SK-N-SH (cell line): ENCODE results near the gene PIAS2. TPM values are rescaled to one million over a fixed set of nuclear protein-coding genes. Genes with fewer than 3 reads are reported as not detected.

ENCODE experiments used
- CTCF ChIA-PET: fragments of 300-600, 350-600 bp; formaldehyde crosslinking; extraction: SDS; loops from one replicate; lab custom pipeline; 2021; lab: Yijun Ruan, JAX
- POLR2A ChIA-PET: fragments of 350-600 bp; sonication (Branson Sonifier 250); formaldehyde crosslinking; extraction: SDS; loops from one replicate; lab custom pipeline; 2020; ENCODE audit warnings: antibody characterized with exemption, inconsistent platforms; lab: Yijun Ruan, JAX
- DNase-seq: peaks from one replicate; pipeline ENCODE4 v3.0.0; 2012
- H2AFZ ChIP-seq: fragments of 200-600 bp; sonication (generic); 2 replicates; pipeline ENCODE4 v1.8.1; 2016; ENCODE audit warnings: antibody characterized with exemption, mild to moderate bottlenecking, low read depth
- H3F3A ChIP-seq: fragments of 200-600 bp; sonication (generic); replicated peaks from 2 replicates; pipeline ENCODE3; 2016; ENCODE audit warnings: antibody characterized with exemption, mild to moderate bottlenecking; ENCODE audit not compliant: insufficient read depth
- H3K27ac ChIP-seq, 2 experiments: fragments of 200-500 bp in 1 of 2; fragments of 200-600 bp in 1 of 2; sonication (Bioruptor generic) in 1 of 2; sonication (generic), shearing (Covaris generic) in 1 of 2; 2 replicates each; pipeline versions ENCODE4 v1.5.1 to v1.6.1; 2014 to 2016; ENCODE audit warnings: low read depth in 2 of 2, inconsistent platforms in 1 of 2, low read length in 1 of 2, mild to moderate bottlenecking in 1 of 2, mixed read lengths in 1 of 2
- H3K27me3 ChIP-seq: fragments of 200-600 bp; sonication (generic), shearing (Covaris generic); 2 replicates; pipeline ENCODE4 v1.6.1; 2016; ENCODE audit warnings: mixed run types; ENCODE audit not compliant: insufficient read depth
- H3K36me3 ChIP-seq, 2 experiments: fragments of 200-500 bp in 1 of 2; fragments of 200-600 bp in 1 of 2; sonication (Bioruptor generic) in 1 of 2; sonication (generic) in 1 of 2; replicated peaks in 1 of 2; 2 replicates each; pipeline versions ENCODE3 to v1.5.1; 2014 to 2016; ENCODE audit warnings: low read length in 1 of 2, mild to moderate bottlenecking in 1 of 2; ENCODE audit not compliant: insufficient read depth in 2 of 2, control insufficient read depth in 1 of 2
- H3K4me1 ChIP-seq, 2 experiments: fragments of 200-500 bp in 1 of 2; fragments of 200-600 bp in 1 of 2; sonication (Bioruptor generic) in 1 of 2; sonication (generic), shearing (Covaris generic) in 1 of 2; 2 replicates each; pipeline versions ENCODE4 v1.5.1 to v1.6.1; 2014 to 2016; ENCODE audit warnings: low read depth in 1 of 2, low read length in 1 of 2, mixed run types in 1 of 2; ENCODE audit not compliant: insufficient read depth in 2 of 2, control insufficient read depth in 1 of 2
- H3K4me2 ChIP-seq: fragments of 200-600 bp; sonication (generic), shearing (Covaris generic); 2 replicates; pipeline ENCODE4 v1.6.1; 2017; ENCODE audit warnings: mixed run types
- H3K4me3 ChIP-seq, 2 experiments: fragments of 200-500 bp in 1 of 2; fragments of 200-600 bp in 1 of 2; sonication (Bioruptor generic) in 1 of 2; sonication (generic), shearing (Covaris generic) in 1 of 2; 2 replicates each; pipeline versions ENCODE4 v1.5.1 to v1.8.1; 2014 to 2016; ENCODE audit warnings: low read depth in 2 of 2, inconsistent platforms in 1 of 2, low read length in 1 of 2, mild to moderate bottlenecking in 1 of 2, mixed read lengths in 1 of 2, moderate library complexity in 1 of 2
- H3K79me2 ChIP-seq: fragments of 200-600 bp; sonication (generic); 2 replicates; pipeline ENCODE4 v1.8.1; 2017; ENCODE audit warnings: mild to moderate bottlenecking; ENCODE audit not compliant: insufficient read depth
- H3K9ac ChIP-seq: fragments of 200-600 bp; sonication (generic); 2 replicates; pipeline ENCODE4 v1.6.1; 2017; ENCODE audit warnings: mixed run types
- H3K9me2 ChIP-seq: fragments of 200-600 bp; sonication (generic); 2 replicates; pipeline ENCODE4 v1.6.1; 2017; ENCODE audit warnings: mixed run types
- H3K9me3 ChIP-seq: fragments of 200-600 bp; sonication (generic); 2 replicates; pipeline ENCODE4 v1.6.1; 2017; ENCODE audit warnings: mixed run types, mild to moderate bottlenecking, moderate library complexity
- H4K20me1 ChIP-seq: fragments of 200-600 bp; sonication (generic); 2 replicates; pipeline ENCODE4 v1.6.1; 2017; ENCODE audit warnings: mild to moderate bottlenecking, mixed run types; ENCODE audit not compliant: insufficient read depth
- CHD2 ChIP-seq: fragments of 150-350 bp; IDR thresholded peaks from 2 replicates; pipeline ENCODE4 v1.6.1; 2018; ENCODE audit warnings: low read length; ENCODE audit not compliant: partially characterized antibody
- ELF1 ChIP-seq: IDR thresholded peaks from 2 replicates; pipeline ENCODE4 v1.4.0; 2012
- EZH2phosphoT487 ChIP-seq: fragments of 200-600 bp; sonication (generic); IDR thresholded peaks from 2 replicates; pipeline ENCODE4 v1.6.1; 2017; ENCODE audit warnings: low read depth, mixed run types, mild to moderate bottlenecking, antibody characterized with exemption, moderate library complexity, borderline replicate concordance
- FOXJ3 ChIP-seq: sonication (generic); formaldehyde crosslinking; IDR thresholded peaks from 2 replicates; pipeline ENCODE4 v1.5.1; 2020; ENCODE audit warnings: mild to moderate bottlenecking, missing genetic modification reagents
- FOXM1 ChIP-seq: IDR thresholded peaks from 2 replicates; pipeline ENCODE4 v1.4.0; 2012; ENCODE audit warnings: low read depth, mild to moderate bottlenecking
- GABPA ChIP-seq: IDR thresholded peaks from 2 replicates; pipeline ENCODE4 v1.4.0; 2012; ENCODE audit warnings: low read depth, mild to moderate bottlenecking
- JUND ChIP-seq: IDR thresholded peaks from 2 replicates; pipeline ENCODE4 v1.4.0; 2012
- MXI1 ChIP-seq: IDR thresholded peaks from 2 replicates; pipeline ENCODE4 v1.6.1; 2012; ENCODE audit warnings: mild to moderate bottlenecking, low read depth, low read length, improper control_type of control experiment
- NFIC ChIP-seq: IDR thresholded peaks from 2 replicates; pipeline ENCODE4 v1.4.0; 2012; ENCODE audit warnings: borderline replicate concordance
- POLR2AphosphoS5 ChIP-seq: IDR thresholded peaks from 2 replicates; pipeline ENCODE4 v1.6.1; 2012; ENCODE audit warnings: low read depth, low read length
- RAD21 ChIP-seq: IDR thresholded peaks from 2 replicates; pipeline ENCODE4 v1.6.1; 2012; ENCODE audit warnings: mild to moderate bottlenecking, low read length
- RCOR1 ChIP-seq: fragments of 150-350 bp; IDR thresholded peaks from 2 replicates; pipeline ENCODE4 v1.6.1; 2017; ENCODE audit warnings: antibody characterized with exemption, low read length
- RFX5 ChIP-seq: IDR thresholded peaks from 2 replicates; pipeline ENCODE4 v1.6.1; 2012; ENCODE audit warnings: mild to moderate bottlenecking, improper control_type of control experiment, low read length
- SMC3 ChIP-seq: IDR thresholded peaks from 2 replicates; pipeline ENCODE4 v1.6.1; 2012; ENCODE audit warnings: low read depth, low read length, improper control_type of control experiment
- WGBS: methylation state at CpG from one replicate; pipeline ENCODE4 v1.1.6; 2017; ENCODE audit warnings: low lambda C conversion rate; 5-methylcytosine and 5-hydroxymethylcytosine counted together
- polyA plus RNA-seq, 3 experiments: library from polyadenylated mRNA; depleted of rRNA; stranded (reverse); fragments of >200 nt; gene quantifications; 2 replicates each; pipeline ENCODE4 v1.2.3, GENCODE V29; 2012
- TF ChIP-seq, protein P1 (sequence below): fragments of 150-350 bp; IDR thresholded peaks from 2 replicates; pipeline ENCODE4 v1.6.1; 2017; ENCODE audit warnings: antibody characterized with exemption, low read length, low read depth, borderline replicate concordance
- TF ChIP-seq, protein P2 (sequence below): IDR thresholded peaks from 2 replicates; pipeline ENCODE4 v1.6.1; 2012; ENCODE audit warnings: mild to moderate bottlenecking, low read depth, low read length, moderate library complexity
- TF ChIP-seq, protein P3 (sequence below): IDR thresholded peaks from 2 replicates; pipeline ENCODE4 v1.4.0; 2012; ENCODE audit warnings: low read depth, borderline replicate concordance
- TF ChIP-seq, protein P4 (sequence below): IDR thresholded peaks from 2 replicates; pipeline ENCODE4; 2012
- TF ChIP-seq, protein P5 (sequence below): IDR thresholded peaks from 2 replicates; pipeline ENCODE4 v1.4.0; 2012; ENCODE audit warnings: low read depth, borderline replicate concordance
- TF ChIP-seq, protein P6 (sequence below): IDR thresholded peaks from 2 replicates; pipeline ENCODE4 v1.4.0; 2012; ENCODE audit warnings: low read depth
- TF ChIP-seq, protein P7 (sequence below): fragments of 150-350 bp; IDR thresholded peaks from 2 replicates; pipeline ENCODE4 v1.6.1; 2016; ENCODE audit warnings: mild to moderate bottlenecking, low read depth, low read length

The PIAS2 gene
- polyA plus RNA-seq, 1 of the 3 experiments (the other 2 are of a cell fraction): 9.0 TPM

DNA sequence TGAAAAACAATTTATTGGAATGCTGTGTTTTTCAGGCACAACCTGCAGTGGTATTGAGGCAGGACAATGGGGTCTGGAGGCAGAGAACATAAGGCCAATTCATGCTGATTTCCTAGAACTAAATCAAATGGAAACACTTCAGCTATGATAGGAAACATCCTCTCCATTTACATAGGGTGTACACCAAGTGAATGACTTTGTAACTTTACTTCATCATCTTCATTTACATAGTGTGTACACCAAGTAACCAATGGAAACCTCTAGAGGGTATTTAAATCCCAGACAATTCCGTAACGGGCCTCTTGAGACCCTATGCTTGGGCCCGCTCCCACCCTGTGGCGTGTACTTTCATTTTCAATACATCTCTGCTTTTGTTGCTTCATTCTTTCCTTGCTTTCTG lies 128.2 kb downstream of the PIAS2 start (continued):
- TF ChIP-seq, protein P1, sequence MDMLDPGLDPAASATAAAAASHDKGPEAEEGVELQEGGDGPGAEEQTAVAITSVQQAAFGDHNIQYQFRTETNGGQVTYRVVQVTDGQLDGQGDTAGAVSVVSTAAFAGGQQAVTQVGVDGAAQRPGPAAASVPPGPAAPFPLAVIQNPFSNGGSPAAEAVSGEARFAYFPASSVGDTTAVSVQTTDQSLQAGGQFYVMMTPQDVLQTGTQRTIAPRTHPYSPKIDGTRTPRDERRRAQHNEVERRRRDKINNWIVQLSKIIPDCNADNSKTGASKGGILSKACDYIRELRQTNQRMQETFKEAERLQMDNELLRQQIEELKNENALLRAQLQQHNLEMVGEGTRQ: no peak
- TF ChIP-seq POLR2AphosphoS5 (no peak), CHD2 (no peak)

DNA sequence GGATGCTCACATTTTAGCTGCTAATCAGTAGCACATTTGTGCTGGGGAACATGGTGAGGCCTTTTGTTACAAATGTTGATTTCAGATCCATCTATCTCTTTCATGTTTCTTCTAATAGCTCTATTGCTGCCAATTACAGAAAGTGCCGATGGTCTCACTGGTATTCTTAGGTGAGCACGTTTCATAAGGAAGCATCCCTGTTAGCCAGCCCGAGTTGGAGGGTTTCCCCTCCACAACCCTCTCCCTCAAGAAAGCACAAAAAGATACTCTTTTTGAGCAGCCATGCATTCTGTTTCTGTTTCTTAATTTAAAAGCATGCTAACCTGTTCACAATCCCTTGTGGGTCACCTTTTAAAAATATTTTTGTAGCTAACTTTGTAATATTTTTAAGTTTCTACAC lies 129.6 kb downstream of the PIAS2 start:
- 63% methylated on average over 3 of the region's 3 CpGs for WGBS
- no peaks in the 10 kb centered on the region for H3K4me1 ChIP-seq
- no peaks in the 10 kb centered on the region for H3K9me3 ChIP-seq
- no peaks in the 10 kb centered on the region for H3K36me3 ChIP-seq
- no peaks in the 10 kb centered on the region for H3K9me2 ChIP-seq
- no peak overlapping the region for H3K4me2 ChIP-seq
- CTCF ChIA-PET: no interaction called here
- H4K20me1 ChIP-seq: no peaks in the 10 kb centered on the region
- no peak overlapping the region for H2AFZ ChIP-seq
- H3K79me2 ChIP-seq: no peaks in the 10 kb centered on the region
- no peak overlapping the region for H3K9ac ChIP-seq
- TF ChIP-seq, protein P2, sequence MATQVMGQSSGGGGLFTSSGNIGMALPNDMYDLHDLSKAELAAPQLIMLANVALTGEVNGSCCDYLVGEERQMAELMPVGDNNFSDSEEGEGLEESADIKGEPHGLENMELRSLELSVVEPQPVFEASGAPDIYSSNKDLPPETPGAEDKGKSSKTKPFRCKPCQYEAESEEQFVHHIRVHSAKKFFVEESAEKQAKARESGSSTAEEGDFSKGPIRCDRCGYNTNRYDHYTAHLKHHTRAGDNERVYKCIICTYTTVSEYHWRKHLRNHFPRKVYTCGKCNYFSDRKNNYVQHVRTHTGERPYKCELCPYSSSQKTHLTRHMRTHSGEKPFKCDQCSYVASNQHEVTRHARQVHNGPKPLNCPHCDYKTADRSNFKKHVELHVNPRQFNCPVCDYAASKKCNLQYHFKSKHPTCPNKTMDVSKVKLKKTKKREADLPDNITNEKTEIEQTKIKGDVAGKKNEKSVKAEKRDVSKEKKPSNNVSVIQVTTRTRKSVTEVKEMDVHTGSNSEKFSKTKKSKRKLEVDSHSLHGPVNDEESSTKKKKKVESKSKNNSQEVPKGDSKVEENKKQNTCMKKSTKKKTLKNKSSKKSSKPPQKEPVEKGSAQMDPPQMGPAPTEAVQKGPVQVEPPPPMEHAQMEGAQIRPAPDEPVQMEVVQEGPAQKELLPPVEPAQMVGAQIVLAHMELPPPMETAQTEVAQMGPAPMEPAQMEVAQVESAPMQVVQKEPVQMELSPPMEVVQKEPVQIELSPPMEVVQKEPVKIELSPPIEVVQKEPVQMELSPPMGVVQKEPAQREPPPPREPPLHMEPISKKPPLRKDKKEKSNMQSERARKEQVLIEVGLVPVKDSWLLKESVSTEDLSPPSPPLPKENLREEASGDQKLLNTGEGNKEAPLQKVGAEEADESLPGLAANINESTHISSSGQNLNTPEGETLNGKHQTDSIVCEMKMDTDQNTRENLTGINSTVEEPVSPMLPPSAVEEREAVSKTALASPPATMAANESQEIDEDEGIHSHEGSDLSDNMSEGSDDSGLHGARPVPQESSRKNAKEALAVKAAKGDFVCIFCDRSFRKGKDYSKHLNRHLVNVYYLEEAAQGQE: no peak
- TF ChIP-seq FOXM1 (no peak), EZH2phosphoT487 (no peak), FOXJ3 (CRISPR knock-in tag) (no peak), NFIC (no peak), RAD21 (no peak), JUND (no peak), SMC3 (no peak), RFX5 (no peak), RCOR1 (no peak), ELF1 (no peak), MXI1 (no peak), GABPA (no peak)
- TF ChIP-seq, protein P3, sequence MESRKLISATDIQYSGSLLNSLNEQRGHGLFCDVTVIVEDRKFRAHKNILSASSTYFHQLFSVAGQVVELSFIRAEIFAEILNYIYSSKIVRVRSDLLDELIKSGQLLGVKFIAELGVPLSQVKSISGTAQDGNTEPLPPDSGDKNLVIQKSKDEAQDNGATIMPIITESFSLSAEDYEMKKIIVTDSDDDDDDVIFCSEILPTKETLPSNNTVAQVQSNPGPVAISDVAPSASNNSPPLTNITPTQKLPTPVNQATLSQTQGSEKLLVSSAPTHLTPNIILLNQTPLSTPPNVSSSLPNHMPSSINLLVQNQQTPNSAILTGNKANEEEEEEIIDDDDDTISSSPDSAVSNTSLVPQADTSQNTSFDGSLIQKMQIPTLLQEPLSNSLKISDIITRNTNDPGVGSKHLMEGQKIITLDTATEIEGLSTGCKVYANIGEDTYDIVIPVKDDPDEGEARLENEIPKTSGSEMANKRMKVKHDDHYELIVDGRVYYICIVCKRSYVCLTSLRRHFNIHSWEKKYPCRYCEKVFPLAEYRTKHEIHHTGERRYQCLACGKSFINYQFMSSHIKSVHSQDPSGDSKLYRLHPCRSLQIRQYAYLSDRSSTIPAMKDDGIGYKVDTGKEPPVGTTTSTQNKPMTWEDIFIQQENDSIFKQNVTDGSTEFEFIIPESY: no peak
- TF ChIP-seq, protein P4, sequence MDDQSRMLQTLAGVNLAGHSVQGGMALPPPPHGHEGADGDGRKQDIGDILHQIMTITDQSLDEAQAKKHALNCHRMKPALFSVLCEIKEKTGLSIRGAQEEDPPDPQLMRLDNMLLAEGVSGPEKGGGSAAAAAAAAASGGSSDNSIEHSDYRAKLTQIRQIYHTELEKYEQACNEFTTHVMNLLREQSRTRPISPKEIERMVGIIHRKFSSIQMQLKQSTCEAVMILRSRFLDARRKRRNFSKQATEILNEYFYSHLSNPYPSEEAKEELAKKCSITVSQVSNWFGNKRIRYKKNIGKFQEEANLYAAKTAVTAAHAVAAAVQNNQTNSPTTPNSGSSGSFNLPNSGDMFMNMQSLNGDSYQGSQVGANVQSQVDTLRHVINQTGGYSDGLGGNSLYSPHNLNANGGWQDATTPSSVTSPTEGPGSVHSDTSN: no peak
- TF ChIP-seq, protein P1: no peak
- TF ChIP-seq, protein P5, sequence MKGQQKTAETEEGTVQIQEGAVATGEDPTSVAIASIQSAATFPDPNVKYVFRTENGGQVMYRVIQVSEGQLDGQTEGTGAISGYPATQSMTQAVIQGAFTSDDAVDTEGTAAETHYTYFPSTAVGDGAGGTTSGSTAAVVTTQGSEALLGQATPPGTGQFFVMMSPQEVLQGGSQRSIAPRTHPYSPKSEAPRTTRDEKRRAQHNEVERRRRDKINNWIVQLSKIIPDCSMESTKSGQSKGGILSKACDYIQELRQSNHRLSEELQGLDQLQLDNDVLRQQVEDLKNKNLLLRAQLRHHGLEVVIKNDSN: no peak
- TF ChIP-seq, protein P6, sequence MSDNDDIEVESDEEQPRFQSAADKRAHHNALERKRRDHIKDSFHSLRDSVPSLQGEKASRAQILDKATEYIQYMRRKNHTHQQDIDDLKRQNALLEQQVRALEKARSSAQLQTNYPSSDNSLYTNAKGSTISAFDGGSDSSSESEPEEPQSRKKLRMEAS: no peak
- TF ChIP-seq, protein P7, sequence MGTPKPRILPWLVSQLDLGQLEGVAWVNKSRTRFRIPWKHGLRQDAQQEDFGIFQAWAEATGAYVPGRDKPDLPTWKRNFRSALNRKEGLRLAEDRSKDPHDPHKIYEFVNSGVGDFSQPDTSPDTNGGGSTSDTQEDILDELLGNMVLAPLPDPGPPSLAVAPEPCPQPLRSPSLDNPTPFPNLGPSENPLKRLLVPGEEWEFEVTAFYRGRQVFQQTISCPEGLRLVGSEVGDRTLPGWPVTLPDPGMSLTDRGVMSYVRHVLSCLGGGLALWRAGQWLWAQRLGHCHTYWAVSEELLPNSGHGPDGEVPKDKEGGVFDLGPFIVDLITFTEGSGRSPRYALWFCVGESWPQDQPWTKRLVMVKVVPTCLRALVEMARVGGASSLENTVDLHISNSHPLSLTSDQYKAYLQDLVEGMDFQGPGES: no peak
- TF ChIP-seq, all 33 proteins: peak for 0
- Histone ChIP-seq H3F3A (peaks cover under 1% of the 10 kb centered on the region), H3K4me3 (no peak overlapping the region), H3K27me3 (no peaks in the 10 kb centered on the region), H3K27ac (no peak overlapping the region)
- POLR2A ChIA-PET: no interaction called here
- DNase-seq: no peak
